ENCODE results near the gene KCNJ3. TPM values are rescaled to one million over a fixed set of nuclear protein-coding genes. Genes with fewer than 3 reads are reported as not detected.

KCNJ3 gene
- total RNA-seq, 2 experiments from 2014 or later = not detected

DNA sequence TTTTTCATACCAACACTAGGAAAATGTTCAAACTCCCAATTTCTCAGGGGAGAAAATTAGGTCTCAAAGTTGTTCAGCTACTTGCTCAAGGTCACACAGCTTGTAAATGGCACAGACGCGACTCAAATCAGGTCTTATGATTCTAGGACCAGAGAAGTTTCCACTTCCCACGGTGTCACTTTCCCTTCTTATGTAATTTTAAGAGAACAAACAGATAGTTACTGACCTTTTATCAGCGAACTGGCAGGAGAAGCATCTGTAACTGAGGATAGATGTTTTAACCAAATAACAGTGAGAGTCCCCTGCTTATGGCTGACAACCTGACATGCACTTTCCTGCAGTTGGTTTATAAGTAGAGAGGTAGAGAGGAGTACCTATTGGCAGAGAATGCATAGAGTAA lies 2.1 kb upstream of the KCNJ3 start:
- POLR2A ChIA-PET = no interaction called here
- DNase-seq = no peak
- Mint-ChIP-seq H3K27me3 (peaks cover 39% of the 10 kb centered on the region), H3K36me3 (ENCODE audit: low read depth) (peaks cover 4% of the 10 kb centered on the region), H3K27ac (no peak overlapping the region), H3K4me3 (no peak overlapping the region), H3K4me1 (no peaks in the 10 kb centered on the region), H3K9me3 (no peaks in the 10 kb centered on the region)
- CTCF ChIA-PET = no interaction called here

DNA sequence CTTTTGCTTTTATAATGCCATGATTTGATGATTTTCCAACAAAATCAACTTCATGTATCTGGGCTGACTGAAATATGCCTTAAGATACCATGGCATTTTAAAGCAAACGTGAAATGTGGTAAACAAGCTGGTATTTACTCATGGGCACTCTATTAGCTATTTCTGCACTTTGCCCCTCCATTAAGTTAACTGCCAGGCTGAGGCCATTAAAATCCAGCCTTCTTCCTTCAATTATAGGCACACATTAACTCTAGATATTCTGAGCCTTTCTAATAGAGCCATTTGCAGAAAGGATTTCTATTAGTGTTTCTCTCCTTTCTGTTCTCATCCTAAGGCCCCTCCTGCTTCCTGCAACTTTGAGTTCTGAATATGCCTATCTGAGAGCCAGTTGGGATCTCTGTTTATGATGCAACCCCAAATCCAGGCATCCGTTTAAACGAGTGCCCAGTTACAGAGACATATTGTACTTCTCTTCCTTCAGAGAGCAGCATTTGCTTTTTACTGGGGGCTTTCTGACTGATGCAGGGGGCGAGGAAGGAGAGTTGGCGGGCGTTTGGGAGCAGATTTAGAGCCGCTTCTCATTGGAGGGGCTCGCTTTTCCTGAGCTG lies 1.6 kb upstream of the KCNJ3 start:
- H3K4me1 Mint-ChIP-seq = no peaks in the 10 kb centered on the region
- DNase-seq = no peak
- POLR2A ChIA-PET = no interaction called here
- H3K9me3 Mint-ChIP-seq = no peaks in the 10 kb centered on the region
- H3K27me3 Mint-ChIP-seq = peaks cover 39% of the 10 kb centered on the region
- H3K27ac Mint-ChIP-seq = no peak overlapping the region
- H3K36me3 Mint-ChIP-seq (ENCODE audit: low read depth) = peaks cover 4% of the 10 kb centered on the region
- CTCF ChIA-PET = no interaction called here
- no peak overlapping the region for H3K4me3 Mint-ChIP-seq

DNA sequence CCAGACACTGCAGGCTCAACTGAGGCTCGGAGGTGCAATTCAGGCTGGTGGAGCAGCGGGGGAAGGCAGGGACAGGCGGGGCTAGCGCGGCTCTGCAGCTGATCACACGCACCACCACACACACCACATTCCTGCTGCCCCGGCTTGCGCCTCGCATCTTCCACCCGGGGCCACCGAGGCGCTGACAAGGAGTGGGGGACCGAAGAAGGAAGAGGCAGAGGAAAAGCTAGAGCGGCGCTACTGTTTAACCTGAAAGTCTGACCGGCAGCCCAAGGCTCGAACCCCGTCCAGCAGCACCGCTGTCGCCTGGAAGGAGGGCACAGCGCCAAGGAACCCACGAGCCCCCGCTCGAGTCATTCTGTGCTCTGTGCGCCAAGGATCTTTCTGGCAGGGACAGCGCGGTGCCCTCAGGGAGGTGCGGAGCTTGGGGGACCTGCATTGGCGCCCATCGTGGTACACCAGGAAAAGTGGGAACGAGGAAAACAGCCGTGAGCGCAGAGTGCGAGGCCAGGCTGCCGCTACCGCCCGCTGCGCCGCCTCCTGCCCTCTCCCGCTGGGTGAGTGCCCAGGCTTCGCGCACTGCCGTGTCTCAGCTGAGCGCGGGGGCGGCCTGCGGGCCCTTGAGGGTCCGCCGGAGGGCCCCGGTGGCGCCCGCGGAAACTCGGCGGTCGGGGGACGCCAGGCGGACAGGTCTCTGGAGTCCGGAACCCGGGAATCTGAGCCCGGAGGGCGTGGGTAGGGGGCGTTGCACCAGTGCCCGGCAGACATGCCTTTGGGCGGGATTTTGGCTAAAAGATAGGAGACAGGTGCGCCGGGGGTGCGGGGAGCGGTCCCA lies 860 bp upstream of the KCNJ3 start:
- Mint-ChIP-seq H3K27ac (no peak overlapping the region), H3K36me3 (ENCODE audit: low read depth) (peaks cover 4% of the 10 kb centered on the region), H3K4me1 (no peaks in the 10 kb centered on the region), H3K9me3 (no peaks in the 10 kb centered on the region), H3K4me3 (no peak overlapping the region), H3K27me3 (peaks cover 39% of the 10 kb centered on the region)
- POLR2A ChIA-PET = no interaction called here
- no peak for DNase-seq
- CTCF ChIA-PET = no interaction called here

DNA sequence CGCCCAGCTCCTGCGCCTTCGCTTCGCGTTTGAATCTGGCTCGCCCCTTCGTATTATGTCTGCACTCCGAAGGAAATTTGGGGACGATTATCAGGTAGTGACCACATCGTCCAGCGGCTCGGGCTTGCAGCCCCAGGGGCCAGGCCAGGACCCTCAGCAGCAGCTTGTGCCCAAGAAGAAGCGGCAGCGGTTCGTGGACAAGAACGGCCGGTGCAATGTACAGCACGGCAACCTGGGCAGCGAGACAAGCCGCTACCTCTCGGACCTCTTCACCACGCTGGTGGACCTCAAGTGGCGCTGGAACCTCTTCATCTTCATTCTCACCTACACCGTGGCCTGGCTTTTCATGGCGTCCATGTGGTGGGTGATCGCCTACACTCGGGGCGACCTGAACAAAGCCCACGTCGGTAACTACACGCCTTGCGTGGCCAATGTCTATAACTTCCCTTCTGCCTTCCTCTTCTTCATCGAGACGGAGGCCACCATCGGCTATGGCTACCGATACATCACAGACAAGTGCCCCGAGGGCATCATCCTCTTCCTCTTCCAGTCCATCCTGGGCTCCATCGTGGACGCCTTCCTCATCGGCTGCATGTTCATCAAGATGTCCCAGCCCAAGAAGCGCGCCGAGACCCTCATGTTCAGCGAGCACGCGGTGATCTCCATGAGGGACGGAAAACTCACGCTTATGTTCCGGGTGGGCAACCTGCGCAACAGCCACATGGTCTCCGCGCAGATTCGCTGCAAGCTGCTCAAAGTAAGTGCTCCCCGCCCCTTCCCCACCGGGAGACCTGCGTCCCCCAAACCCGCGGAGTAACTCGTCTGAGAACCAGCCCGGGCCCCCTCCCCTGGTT lies 453 bp downstream of the KCNJ3 start:
- H3K4me3 Mint-ChIP-seq = no peak overlapping the region

DNA sequence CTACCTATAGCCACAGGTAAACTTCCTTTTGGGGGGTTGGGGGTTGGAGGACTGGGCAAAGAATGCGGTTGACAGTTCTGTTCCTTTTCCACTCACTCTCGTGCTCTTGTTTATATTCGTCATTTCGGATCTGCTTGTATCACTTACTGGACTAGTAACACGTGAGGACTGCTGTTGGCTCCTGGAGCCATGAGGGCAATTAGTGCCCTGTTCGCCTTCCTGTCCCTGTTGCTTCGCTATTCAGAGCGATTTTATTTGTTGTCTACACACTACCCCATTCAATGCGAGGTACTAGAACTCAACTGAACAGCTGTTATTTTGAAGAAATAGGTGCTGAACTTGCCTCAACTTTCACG lies 1.1 kb downstream of the KCNJ3 start:
- Mint-ChIP-seq H3K4me1 (no peaks in the 10 kb centered on the region), H3K27ac (no peak overlapping the region), H3K9me3 (no peaks in the 10 kb centered on the region), H3K36me3 (ENCODE audit: low read depth) (peaks cover 4% of the 10 kb centered on the region), H3K27me3 (peaks cover 39% of the 10 kb centered on the region), H3K4me3 (no peak overlapping the region)
- CTCF ChIA-PET = no interaction called here
- no peak for DNase-seq
- POLR2A ChIA-PET = no interaction called here

More for the DNA sequence above, 453 bp downstream of the KCNJ3 start:
- peaks cover 4% of the 10 kb centered on the region for H3K36me3 Mint-ChIP-seq (ENCODE audit: low read depth)
- no peak for DNase-seq
- H3K27ac Mint-ChIP-seq = no peak overlapping the region
- H3K4me1 Mint-ChIP-seq = no peaks in the 10 kb centered on the region
- H3K27me3 Mint-ChIP-seq = peaks cover 39% of the 10 kb centered on the region
- ChIA-PET CTCF (no interaction called here), POLR2A (no interaction called here)
- H3K9me3 Mint-ChIP-seq = no peaks in the 10 kb centered on the region

DNA sequence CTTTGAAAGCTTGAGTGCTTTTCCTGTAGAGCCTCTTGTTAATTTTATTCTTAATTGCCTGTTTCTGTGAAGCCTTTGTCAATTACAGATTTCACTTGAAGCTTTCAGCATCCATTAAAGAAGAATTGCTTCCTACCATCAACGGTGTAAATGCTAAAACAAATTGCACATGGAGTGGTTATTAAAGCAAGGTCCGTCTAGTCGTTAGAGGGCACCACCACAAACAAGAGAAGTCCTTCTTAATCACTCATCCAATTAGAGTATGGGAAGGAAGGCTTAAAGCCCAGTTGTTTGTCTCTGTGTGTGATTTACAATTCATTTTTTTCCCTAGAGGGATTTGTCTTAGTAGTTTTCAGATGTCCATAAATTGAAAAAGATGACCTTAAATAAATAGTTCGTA lies 1.6 kb downstream of the KCNJ3 start:
- H3K4me3 Mint-ChIP-seq = no peak overlapping the region
- no peak for DNase-seq
- CTCF ChIA-PET = no interaction called here
- peaks cover 4% of the 10 kb centered on the region for H3K36me3 Mint-ChIP-seq (ENCODE audit: low read depth)
- H3K27ac Mint-ChIP-seq = no peak overlapping the region
- H3K4me1 Mint-ChIP-seq = no peaks in the 10 kb centered on the region
- no peaks in the 10 kb centered on the region for H3K9me3 Mint-ChIP-seq
- peaks cover 39% of the 10 kb centered on the region for H3K27me3 Mint-ChIP-seq
- POLR2A ChIA-PET = no interaction called here

DNA sequence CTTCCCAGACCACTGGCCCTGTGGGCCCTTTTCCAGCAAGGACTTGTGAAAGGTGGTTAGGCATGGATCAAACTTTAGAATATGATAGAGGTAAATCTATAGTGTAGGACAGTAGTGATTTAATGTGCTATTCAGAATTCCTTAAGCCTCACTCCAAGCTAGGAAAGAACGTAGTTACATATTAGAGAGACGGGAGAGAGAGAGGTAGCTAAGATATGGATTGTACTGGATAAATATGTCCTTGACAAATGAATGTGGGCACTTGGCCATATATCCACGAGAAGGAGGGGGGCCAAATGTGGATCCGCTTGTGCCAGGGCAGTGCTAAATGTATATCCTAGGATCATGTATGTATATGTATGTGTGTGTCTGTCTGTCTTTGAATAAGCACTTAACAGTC lies 6.5 kb downstream of the KCNJ3 start:
- no peak for DNase-seq
- Mint-ChIP-seq H3K36me3 (ENCODE audit: low read depth) (no peaks in the 10 kb centered on the region), H3K4me1 (no peaks in the 10 kb centered on the region), H3K27ac (no peak overlapping the region), H3K9me3 (no peaks in the 10 kb centered on the region), H3K4me3 (no peak overlapping the region), H3K27me3 (peaks cover 5% of the 10 kb centered on the region)
- ChIA-PET CTCF (no interaction called here), POLR2A (no interaction called here)

DNA sequence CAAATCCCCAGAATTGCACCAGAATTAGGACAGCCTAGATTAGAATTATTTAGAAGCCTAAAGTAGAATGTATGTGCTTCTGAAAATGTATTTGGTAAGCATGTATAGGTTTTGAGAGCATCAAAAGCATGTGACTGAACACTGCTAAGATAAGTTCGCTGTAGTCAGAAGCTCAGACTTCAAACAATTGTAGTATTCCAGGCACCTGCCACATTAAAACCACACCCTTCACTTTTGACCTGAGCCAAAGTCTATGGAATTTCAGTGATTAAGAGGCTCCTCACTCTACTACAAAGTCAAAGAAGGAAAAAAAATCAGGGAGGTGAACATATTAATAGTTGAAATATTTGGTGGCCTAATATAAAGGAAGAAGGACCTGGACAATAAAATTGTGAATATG lies 8.2 kb downstream of the KCNJ3 start:
- Mint-ChIP-seq H3K9me3 (no peaks in the 10 kb centered on the region), H3K27ac (no peak overlapping the region), H3K4me3 (no peak overlapping the region), H3K4me1 (no peaks in the 10 kb centered on the region), H3K27me3 (no peaks in the 10 kb centered on the region), H3K36me3 (ENCODE audit: low read depth) (no peaks in the 10 kb centered on the region)
- DNase-seq = no peak
- CTCF ChIA-PET = no interaction called here
- POLR2A ChIA-PET = no interaction called here

DNA sequence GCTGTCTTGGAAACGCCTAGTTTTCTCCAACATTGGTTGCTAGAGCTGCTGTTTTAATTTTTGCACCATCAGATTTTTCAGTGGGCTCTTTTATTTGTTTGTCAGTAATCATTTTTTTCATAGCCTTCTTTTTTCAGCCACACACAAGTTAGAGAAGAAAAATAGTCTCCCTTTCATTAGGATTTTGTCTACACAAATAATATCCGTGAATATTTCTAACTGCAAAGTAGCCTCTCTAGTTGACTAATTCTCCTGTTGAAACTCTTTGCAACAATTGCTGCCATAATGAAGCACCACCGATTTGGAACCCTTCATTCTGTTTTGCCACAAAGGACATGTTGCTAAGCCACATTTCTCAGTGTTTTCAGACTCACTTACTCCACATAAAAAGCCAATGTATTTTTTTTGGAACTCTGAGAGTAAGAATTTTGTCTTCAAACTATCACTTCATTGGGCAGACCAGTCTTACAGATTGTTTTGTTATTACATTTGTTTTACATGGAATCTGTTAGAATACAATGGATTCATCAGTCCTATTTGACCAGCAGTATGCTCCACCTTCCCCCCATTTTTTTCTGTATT lies 9.6 kb downstream of the KCNJ3 start:
- ChIA-PET POLR2A (no interaction called here), CTCF (no interaction called here)
- H3K36me3 Mint-ChIP-seq (ENCODE audit: low read depth) = no peaks in the 10 kb centered on the region
- H3K4me1 Mint-ChIP-seq = no peaks in the 10 kb centered on the region
- DNase-seq = no peak
- H3K9me3 Mint-ChIP-seq = no peaks in the 10 kb centered on the region
- H3K27ac Mint-ChIP-seq = no peak overlapping the region
- H3K27me3 Mint-ChIP-seq = no peaks in the 10 kb centered on the region
- H3K4me3 Mint-ChIP-seq = no peak overlapping the region

DNA sequence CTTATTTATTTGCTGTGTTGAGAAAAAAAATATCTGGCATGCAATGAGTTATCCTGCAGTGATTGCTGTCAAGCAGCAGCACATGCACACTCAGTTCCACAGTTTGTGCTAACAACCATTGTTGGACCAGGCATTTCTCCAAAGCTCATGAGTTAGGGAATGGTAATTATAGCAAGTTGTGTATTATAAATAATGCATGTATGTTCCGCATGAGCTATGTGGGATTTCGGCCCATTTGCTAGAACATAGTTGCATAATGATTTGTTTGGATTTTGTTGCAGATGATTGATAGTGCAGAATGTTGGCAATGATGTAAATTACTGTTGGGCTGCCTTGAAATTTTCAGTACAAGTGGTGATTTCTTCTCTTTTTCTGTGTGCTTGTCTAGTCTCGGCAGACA lies 10.7 kb downstream of the KCNJ3 start:
- no peaks in the 10 kb centered on the region for H3K36me3 Mint-ChIP-seq (ENCODE audit: low read depth)

DNA sequence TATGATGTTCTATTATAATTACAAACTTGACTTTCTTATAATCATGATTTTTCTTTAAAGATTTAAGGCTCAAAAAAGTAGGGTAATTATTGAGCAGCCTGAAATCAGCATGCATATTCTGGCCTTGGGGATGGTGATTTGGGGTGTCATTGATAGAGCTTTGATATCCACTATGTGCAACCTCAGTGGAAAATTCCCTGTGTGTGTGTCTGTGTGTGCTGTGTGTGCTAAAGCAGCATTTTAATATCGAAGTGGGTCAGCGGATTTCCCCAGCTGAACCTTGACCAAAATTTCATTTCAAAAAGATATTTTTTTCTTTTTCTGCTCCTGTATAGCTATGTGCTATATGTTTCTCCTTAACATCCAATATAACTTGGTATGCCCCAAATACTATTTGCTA lies 11.6 kb downstream of the KCNJ3 start:
- CTCF ChIA-PET = no interaction called here
- Mint-ChIP-seq H3K27me3 (no peaks in the 10 kb centered on the region), H3K4me1 (no peaks in the 10 kb centered on the region), H3K9me3 (no peaks in the 10 kb centered on the region), H3K4me3 (no peak overlapping the region), H3K27ac (no peak overlapping the region), H3K36me3 (ENCODE audit: low read depth) (no peaks in the 10 kb centered on the region)
- DNase-seq = no peak
- POLR2A ChIA-PET = no interaction called here

More for the DNA sequence above, 10.7 kb downstream of the KCNJ3 start:
- no peaks in the 10 kb centered on the region for H3K4me1 Mint-ChIP-seq
- H3K4me3 Mint-ChIP-seq = no peak overlapping the region
- H3K9me3 Mint-ChIP-seq = no peaks in the 10 kb centered on the region
- no peak for DNase-seq
- no peak overlapping the region for H3K27ac Mint-ChIP-seq
- H3K27me3 Mint-ChIP-seq = no peaks in the 10 kb centered on the region
- ChIA-PET CTCF (no interaction called here), POLR2A (no interaction called here)

DNA sequence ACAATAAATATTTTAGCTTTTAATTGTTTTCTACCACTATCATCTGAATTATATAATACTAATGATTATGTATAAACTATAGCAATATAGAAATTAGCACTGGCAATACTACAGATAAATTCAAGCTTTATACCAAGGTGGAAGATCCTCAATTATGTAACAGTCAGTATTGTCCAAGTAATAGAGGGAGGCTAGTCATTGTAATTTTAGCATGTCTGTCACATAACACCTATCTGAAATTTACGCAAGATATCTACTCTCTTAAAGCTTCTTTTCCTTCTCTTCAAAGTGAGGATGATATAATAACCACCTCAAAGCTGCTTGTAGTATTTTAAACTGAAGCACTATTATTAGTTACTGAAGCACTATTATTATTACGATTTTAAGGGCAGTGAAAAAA lies 12.2 kb downstream of the KCNJ3 start:
- no peaks in the 10 kb centered on the region for H3K9me3 Mint-ChIP-seq
- H3K4me3 Mint-ChIP-seq = no peak overlapping the region
- H3K36me3 Mint-ChIP-seq (ENCODE audit: low read depth) = no peaks in the 10 kb centered on the region
- no peaks in the 10 kb centered on the region for H3K4me1 Mint-ChIP-seq
- no peak for DNase-seq
- H3K27me3 Mint-ChIP-seq = no peaks in the 10 kb centered on the region
- no peak overlapping the region for H3K27ac Mint-ChIP-seq
- ChIA-PET CTCF (no interaction called here), POLR2A (no interaction called here)

DNA sequence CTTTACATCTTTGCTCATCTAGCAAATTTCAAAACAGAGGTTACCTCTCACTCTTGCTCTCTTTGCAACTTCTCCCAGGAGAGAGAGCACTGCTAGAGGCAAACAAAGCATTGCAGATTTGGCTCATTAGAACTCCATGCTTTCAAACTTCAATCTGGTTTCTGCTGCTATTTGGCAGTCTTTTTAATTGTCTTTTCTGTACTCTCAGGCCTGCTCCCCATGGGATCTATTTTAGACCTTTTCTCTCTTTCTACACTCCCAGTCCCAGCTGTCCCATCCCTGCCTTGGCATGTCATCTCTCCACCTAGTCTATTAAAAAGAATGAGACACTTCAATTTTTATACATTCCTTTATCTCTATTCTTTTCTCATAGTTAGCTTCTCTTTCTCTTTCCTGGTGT lies 15.2 kb downstream of the KCNJ3 start:
- no peaks in the 10 kb centered on the region for H3K27me3 Mint-ChIP-seq
- H3K4me1 Mint-ChIP-seq = no peaks in the 10 kb centered on the region
- no peak overlapping the region for H3K27ac Mint-ChIP-seq
- no peaks in the 10 kb centered on the region for H3K36me3 Mint-ChIP-seq (ENCODE audit: low read depth)
- ChIA-PET POLR2A (no interaction called here), CTCF (no interaction called here)
- no peak overlapping the region for H3K4me3 Mint-ChIP-seq
- no peak for DNase-seq
- H3K9me3 Mint-ChIP-seq = no peaks in the 10 kb centered on the region
